ENCODE results near the gene GFI1. TPM values are rescaled to one million over a fixed set of nuclear protein-coding genes. Genes with fewer than 3 reads are reported as not detected.
"Not testable (repeated sequence)": the region's sequence is repeated elsewhere in the genome, so short reads cannot be mapped to it uniquely, and the experiment has no call there.

The GFI1 gene
- 0.17 and 0.31 TPM in 2 replicates for total RNA-seq
- long read RNA-seq: 0 reads

DNA sequence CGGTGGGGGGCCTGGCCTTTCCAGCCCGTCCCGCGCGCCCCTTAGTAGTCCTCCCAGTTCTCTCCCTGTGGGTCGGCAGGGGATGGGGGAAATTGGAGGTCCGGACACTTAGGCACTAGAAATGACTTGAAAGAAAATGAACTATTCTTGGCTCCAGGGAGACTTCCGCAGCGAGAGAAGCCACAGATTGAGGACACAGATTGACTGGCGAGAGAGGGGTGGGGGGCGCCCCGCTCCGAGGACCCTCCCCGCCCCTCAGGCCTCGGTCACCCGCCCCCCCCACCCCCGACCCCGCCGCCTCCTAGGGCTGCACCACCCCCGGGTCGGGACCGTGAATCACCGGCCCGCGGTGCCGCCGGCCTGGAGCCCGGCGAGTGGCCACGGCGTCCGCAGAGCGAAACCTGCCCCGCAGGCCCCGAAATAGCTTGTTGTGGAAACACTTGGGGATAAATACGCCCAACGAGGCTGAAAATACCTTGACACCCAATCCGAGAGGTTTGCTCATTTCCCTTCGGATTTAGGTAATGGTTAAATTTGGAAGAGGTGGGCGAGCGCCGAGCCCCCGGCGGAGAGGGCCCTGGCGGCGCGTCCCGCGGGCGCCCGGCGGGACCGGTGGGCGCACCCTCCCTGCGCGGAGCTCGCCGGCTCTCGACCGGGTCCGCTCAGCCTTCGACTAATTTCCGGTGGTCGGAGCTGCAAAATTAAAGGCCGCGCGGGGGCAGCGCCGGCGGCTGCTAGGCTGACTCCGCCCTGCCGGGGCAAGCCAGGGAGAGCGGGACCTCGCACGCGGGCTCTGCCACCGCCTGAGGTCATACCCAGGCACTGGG, at the start of gene GFI1:
Gene GFI1, minus strand, starts transcription at position 675 of the 827 bp plus-strand sequence. CDS start 3,438 bp downstream, outside the sequence.
- Mint-ChIP-seq H3K4me1 (ENCODE audit: low read depth) (peaks cover 21% of the 10 kb centered on the region), H3K9me3 (ENCODE audit: low read depth) (no peaks in the 10 kb centered on the region)

DNA sequence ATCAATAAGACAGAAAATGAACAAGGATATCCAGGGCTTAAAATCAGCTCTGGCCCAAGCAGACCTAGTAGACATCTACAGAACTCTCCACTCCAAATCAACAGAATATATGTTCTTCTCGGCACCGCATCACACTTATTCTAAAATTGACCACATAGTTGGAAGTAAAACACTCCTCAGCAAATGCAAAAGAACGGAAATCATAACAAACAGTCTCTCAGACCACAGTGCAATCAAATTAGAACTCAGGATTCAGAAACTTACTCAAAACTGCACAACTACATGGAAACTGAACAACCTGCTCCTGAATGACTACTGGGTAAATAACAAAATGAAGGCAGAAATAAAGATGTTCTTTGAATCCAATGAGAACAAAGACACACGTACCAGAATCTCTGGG, 45.6 kb upstream of the GFI1 start:
- peaks cover 12% of the 10 kb centered on the region for H3K36me3 Mint-ChIP-seq (ENCODE audit: insufficient read depth)
- DNase-seq (ENCODE audit: low spot score, unreplicated experiment); H3K4me3 Mint-ChIP-seq (ENCODE audit: low read depth); H3K27ac Mint-ChIP-seq; H3K9me3 Mint-ChIP-seq (ENCODE audit: low read depth); H3K27me3 Mint-ChIP-seq: not testable (repeated sequence)
- H3K4me1 Mint-ChIP-seq (ENCODE audit: low read depth): peaks cover 16% of the 10 kb centered on the region

More for the DNA sequence above, at the start of gene GFI1:
- H3K27ac Mint-ChIP-seq: no peak within 1 kb of the TSS
- H3K27me3 Mint-ChIP-seq: peaks cover 80% of the 10 kb centered on the region
- H3K4me3 Mint-ChIP-seq (ENCODE audit: low read depth): peak within 1 kb of the TSS; percentile 66
- peak; percentile 44 for DNase-seq (ENCODE audit: low spot score, unreplicated experiment)
- no peak for TF ChIP-seq CTCF (IDR thresholded peaks at IDR 0.05; ENCODE audit: unreplicated experiment)
- no peaks in the 10 kb centered on the region for H3K36me3 Mint-ChIP-seq (ENCODE audit: insufficient read depth)

DNA sequence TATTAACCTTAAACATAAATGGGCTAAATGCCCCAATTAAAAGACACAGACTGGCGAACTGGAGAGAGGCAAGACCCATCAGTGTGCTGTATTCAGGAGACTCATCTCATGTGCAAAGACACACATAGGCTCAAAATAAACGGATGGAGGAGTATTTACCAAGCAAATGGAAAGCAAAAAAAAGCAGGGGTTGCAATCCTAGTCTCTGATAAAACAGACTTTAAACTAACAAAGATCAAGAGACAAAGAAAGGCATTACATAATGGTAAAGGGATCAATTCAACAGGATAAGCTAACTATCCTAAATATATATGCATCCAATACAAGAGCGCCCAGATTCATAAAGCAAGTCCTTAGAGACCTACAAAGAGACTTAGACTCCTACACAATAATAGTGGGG, 45.2 kb upstream of the GFI1 start:
- H3K27ac Mint-ChIP-seq; DNase-seq (ENCODE audit: low spot score, unreplicated experiment); H3K4me3 Mint-ChIP-seq (ENCODE audit: low read depth); H3K9me3 Mint-ChIP-seq (ENCODE audit: low read depth); H3K27me3 Mint-ChIP-seq: not testable (repeated sequence)
- Mint-ChIP-seq H3K36me3 (ENCODE audit: insufficient read depth) (peaks cover 12% of the 10 kb centered on the region), H3K4me1 (ENCODE audit: low read depth) (peaks cover 14% of the 10 kb centered on the region)

DNA sequence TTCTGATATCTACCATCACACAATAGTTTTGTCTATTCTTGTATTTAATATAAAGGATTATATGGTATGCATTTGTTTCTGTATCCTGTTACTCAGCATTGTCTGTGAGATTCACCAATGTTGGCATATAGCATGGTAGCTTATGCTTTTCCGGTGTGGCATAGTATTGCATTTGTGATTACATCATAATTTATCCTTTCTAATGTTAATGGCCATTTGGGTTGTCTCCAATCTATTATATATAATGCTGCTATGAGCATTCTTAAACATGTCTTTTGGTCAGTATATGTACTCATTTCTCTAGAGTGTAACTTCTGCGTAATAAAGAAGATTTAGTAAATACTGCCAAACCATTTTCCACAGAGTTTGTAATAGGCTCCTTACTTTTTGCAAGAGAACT, 40.9 kb upstream of the GFI1 start:
- no peak for TF ChIP-seq CTCF (IDR thresholded peaks at IDR 0.05; ENCODE audit: unreplicated experiment)
- H3K27ac Mint-ChIP-seq: no peak overlapping the region
- DNase-seq (ENCODE audit: low spot score, unreplicated experiment): no peak
- no peaks in the 10 kb centered on the region for H3K27me3 Mint-ChIP-seq
- no peak overlapping the region for H3K4me3 Mint-ChIP-seq (ENCODE audit: low read depth)
- H3K36me3 Mint-ChIP-seq (ENCODE audit: insufficient read depth): peaks cover 5% of the 10 kb centered on the region
- H3K9me3 Mint-ChIP-seq (ENCODE audit: low read depth): peaks cover 6% of the 10 kb centered on the region
- H3K4me1 Mint-ChIP-seq (ENCODE audit: low read depth): peaks cover 10% of the 10 kb centered on the region

- H3K4me3 Mint-ChIP-seq (ENCODE audit: low read depth); H3K27me3 Mint-ChIP-seq; H3K9me3 Mint-ChIP-seq (ENCODE audit: low read depth); H3K4me1 Mint-ChIP-seq (ENCODE audit: low read depth); H3K36me3 Mint-ChIP-seq (ENCODE audit: insufficient read depth); H3K27ac Mint-ChIP-seq; DNase-seq (ENCODE audit: low spot score, unreplicated experiment): not testable (repeated sequence)
Measured at GRCh38 chr1:92524944-92525590, 38.3 kb upstream of the GFI1 start.

DNA sequence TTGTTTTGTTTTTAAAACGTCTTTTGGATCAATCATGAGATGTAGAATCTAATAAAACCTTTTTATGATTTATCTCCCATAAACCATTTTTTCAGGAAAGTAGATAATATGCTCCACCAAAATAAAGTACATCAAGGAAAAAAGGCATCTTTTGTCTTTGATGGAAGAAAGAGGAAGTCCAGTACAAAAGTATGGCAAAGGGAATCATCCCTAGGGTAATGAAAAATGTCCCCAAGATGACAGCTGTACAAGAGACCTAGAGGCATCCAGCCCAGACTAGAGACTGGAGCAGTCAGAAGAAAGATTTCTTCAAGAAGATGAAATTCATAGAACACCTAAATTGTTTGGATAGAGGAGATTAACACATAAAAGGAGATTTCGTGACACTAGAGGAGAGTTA, 32.3 kb upstream of the GFI1 start:
- H3K27ac Mint-ChIP-seq: no peak overlapping the region
- H3K27me3 Mint-ChIP-seq: no peaks in the 10 kb centered on the region
- no peaks in the 10 kb centered on the region for H3K4me1 Mint-ChIP-seq (ENCODE audit: low read depth)
- DNase-seq (ENCODE audit: low spot score, unreplicated experiment): no peak
- no peak for TF ChIP-seq CTCF (IDR thresholded peaks at IDR 0.05; ENCODE audit: unreplicated experiment)
- no peak overlapping the region for H3K4me3 Mint-ChIP-seq (ENCODE audit: low read depth)
- H3K36me3 Mint-ChIP-seq (ENCODE audit: insufficient read depth): peaks cover 3% of the 10 kb centered on the region
- no peaks in the 10 kb centered on the region for H3K9me3 Mint-ChIP-seq (ENCODE audit: low read depth)
